Measurements from ENCODE around the gene CCNB1.

The CCNB1 gene

DNA sequence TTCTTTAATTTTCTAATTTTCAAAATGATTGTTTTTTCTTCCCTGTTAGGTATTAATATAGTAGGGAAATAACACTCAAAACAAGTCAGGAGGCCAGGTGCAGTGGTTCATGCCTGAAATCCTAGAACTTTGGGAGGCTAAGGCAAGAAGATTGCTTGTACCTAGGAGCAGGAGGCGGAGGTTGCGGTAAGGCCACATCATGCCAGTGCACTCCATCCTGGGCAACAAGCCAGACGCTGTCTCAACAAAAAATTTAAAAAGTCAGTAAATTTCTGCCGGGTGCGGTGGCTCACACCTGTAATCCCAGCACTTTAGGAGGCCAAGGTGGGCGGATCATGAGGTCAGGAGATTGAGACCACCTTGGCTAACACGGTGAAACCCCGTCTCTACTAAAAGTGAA lies 57.6 kb downstream of the CCNB1 start:
- Histone ChIP-seq H3K36me3 (peaks cover 10% of the 10 kb centered on the region), H3K4me3 (ENCODE audit: low read depth, low read length) (no peak overlapping the region), H3K9me3 (ENCODE audit: severe bottlenecking) (no peaks in the 10 kb centered on the region), H3K27ac (no peak overlapping the region), H3K27me3 (ENCODE audit: insufficient read depth, low read depth, severe bottlenecking) (no peaks in the 10 kb centered on the region)
- no peak for DNase-seq
- TF ChIP-seq, protein P1, sequence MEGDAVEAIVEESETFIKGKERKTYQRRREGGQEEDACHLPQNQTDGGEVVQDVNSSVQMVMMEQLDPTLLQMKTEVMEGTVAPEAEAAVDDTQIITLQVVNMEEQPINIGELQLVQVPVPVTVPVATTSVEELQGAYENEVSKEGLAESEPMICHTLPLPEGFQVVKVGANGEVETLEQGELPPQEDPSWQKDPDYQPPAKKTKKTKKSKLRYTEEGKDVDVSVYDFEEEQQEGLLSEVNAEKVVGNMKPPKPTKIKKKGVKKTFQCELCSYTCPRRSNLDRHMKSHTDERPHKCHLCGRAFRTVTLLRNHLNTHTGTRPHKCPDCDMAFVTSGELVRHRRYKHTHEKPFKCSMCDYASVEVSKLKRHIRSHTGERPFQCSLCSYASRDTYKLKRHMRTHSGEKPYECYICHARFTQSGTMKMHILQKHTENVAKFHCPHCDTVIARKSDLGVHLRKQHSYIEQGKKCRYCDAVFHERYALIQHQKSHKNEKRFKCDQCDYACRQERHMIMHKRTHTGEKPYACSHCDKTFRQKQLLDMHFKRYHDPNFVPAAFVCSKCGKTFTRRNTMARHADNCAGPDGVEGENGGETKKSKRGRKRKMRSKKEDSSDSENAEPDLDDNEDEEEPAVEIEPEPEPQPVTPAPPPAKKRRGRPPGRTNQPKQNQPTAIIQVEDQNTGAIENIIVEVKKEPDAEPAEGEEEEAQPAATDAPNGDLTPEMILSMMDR (IDR thresholded peaks at IDR 0.05; ENCODE audit: low read depth, low read length) = no peak

DNA sequence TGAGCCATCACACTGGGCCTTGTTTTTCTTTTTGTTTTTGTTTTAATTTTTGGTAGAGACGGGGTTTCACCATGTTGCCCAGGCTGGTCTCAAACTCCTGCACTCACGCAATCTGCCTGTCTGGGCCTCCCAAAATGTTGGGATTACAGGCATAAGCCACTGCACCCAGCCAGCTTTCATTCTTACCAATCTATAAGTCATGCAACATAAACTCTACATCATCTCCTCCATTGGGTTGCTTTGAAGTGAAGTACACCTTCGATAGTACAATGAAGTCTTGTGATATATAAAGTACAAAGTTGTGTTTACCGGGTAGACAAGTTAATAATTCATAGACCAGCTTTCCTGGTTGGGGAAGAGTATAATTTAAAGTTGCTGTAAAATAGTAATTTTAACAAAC lies 58.9 kb downstream of the CCNB1 start:
- Histone ChIP-seq H3K27ac (no peak overlapping the region), H3K36me3 (peaks cover 15% of the 10 kb centered on the region), H3K27me3 (ENCODE audit: insufficient read depth, low read depth, severe bottlenecking) (no peaks in the 10 kb centered on the region), H3K9me3 (ENCODE audit: severe bottlenecking) (no peaks in the 10 kb centered on the region), H3K4me3 (ENCODE audit: low read depth, low read length) (no peak overlapping the region)
- DNase-seq = no peak
- TF ChIP-seq, protein P1 (IDR thresholded peaks at IDR 0.05; ENCODE audit: low read depth, low read length) = no peak
